Measurements from ENCODE around the gene TBC1D3B.
A peak's percentile ranks its signal among the peaks of the same experiment; 100 is the strongest.

Gene TBC1D3B

DNA sequence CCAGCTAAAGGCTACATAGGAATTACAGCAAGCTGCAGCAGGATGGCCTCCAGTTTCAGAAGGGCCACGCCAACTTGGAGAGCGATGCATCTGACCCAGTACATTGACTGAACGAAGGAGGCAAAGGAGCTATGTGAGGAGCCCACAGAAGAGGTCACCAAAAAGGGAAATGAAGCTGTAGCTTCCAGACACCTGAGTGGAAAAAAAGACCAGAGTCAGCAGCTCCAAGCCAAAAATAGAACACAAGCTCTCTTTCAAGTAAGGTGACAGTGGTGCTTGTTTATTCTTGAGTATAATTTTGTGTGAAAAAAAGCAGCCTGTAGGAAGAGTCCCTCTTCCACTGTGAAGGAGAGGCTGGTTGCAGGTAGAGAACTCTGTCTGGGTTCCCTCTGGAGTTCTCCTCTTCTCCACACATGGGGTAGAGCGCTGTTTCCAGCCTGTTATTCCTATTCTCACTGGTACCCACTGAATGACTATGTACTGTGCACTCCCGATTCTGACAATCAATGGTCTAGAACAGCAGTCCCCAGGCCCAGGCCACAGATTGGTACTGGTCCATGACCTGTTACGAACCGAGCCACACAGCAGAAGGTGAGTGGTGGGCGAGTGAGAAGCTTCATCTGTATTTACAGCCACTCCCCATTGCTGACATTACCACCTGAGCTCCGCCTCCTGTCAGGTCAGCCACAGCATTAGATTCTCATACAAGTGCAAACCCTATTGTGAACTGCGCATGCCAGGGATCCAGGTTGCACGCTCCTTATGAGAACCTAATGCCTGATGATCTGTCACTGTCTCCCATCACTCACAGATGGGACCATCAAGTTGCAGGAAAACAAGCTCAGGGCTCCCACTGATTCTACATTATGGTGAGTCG is 57.7 kb downstream of the TBC1D3B start:
- ChIA-PET POLR2A (interaction anchor here (0.6 to 1.1 kb wide), 2 partner anchors 54 to 64 kb away, joined by 3 read pairs; no protein-coding TSS in a partner anchor), CTCF (interaction anchor here (0.6 to 3.1 kb wide), 10 partner anchors 14 to 929 kb away, joined by 3 to 37 read pairs (median 4); no protein-coding TSS in a partner anchor)
- Histone ChIP-seq H3K27ac (ENCODE audit: extremely low read depth, low read depth, low read length) (no peak overlapping the region), H3K4me1 (ENCODE audit: control insufficient read depth, insufficient read depth, low read length) (peaks cover 3% of the 10 kb centered on the region; the same call in 1 of the 2 replicates), H3K9me3 (ENCODE audit: control insufficient read depth, insufficient read depth, low read depth, low read length) (no peaks in the 10 kb centered on the region), H3K36me3 (ENCODE audit: control insufficient read depth in 2 of 2, insufficient read depth in 1 of 2, low read length in 2 of 2) (no peaks in the 10 kb centered on the region), H3K4me3 (ENCODE audit: low read depth, low read length) (no peak overlapping the region)
- TF ChIP-seq ZNF610 (tag by site-specific recombination; IDR thresholded peaks at IDR 0.05; ENCODE audit: borderline replicate concordance) (peak; percentile 99), BCL11B (tag by site-specific recombination; IDR thresholded peaks at IDR 0.05; ENCODE audit: low read depth) (no peak), ZNF18 (tag by site-specific recombination; IDR thresholded peaks at IDR 0.05) (no peak)

DNA sequence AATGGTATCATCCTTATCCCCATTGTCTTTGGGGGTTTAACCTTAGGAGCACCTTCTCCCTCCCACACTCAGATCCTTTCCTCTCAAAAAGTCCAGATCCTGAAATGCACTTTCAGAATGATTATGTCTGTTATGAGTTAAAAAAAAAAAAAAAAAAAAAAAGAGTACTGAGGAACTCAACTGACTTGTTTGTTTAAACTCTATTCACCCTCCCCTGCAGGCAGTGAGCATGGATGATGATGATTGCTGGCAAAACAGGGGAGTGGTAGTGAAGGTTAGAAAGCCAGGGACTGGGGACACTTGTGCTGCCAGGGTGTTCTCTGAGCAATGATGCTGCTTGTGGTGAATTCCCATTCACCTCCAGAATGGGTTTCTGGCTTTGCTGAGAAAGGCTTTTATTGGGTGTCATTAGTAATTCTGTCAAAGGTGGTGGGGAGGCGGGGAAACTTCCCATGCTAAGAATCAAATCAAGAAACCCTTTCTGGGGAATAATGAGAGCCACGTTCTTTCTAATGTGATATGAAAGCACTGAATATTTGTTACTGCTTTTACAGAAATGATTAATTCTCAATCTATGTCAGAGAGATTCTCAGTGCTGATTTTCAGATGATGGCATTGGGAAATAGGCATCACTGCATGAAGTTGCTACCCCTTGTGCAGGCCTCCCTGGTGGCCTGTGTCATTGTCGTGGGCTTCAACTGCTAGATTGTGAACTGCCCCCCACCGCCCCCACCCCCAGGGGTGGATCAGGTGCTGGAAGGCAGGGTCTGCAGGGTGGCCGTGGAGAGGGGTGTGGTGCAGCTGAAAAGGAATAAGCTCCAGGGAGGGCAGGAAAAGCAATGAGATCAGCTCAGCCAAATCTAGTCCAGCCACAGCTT is 58.7 kb downstream of the TBC1D3B start:
- ChIA-PET CTCF (interaction anchor here (0.7 to 3.1 kb wide), 9 partner anchors 15 to 928 kb away, joined by 3 to 37 read pairs (median 7); no protein-coding TSS in a partner anchor), POLR2A (interaction anchor here (0.6 to 1.1 kb wide), 2 partner anchors 53 to 65 kb away, joined by 3 read pairs; no protein-coding TSS in a partner anchor)
- Histone ChIP-seq H3K4me1 (ENCODE audit: control insufficient read depth, insufficient read depth, low read length) (peaks cover 3% of the 10 kb centered on the region; the same call in 1 of the 2 replicates), H3K9me3 (ENCODE audit: control insufficient read depth, insufficient read depth, low read depth, low read length) (no peaks in the 10 kb centered on the region), H3K27ac (ENCODE audit: extremely low read depth, low read depth, low read length) (no peak overlapping the region; the same call in 1 of the 2 replicates), H3K36me3 (ENCODE audit: control insufficient read depth in 2 of 2, insufficient read depth in 1 of 2, low read length in 2 of 2) (no peaks in the 10 kb centered on the region), H3K4me3 (ENCODE audit: low read depth, low read length) (no peak overlapping the region)
- TF ChIP-seq ZNF449 (tag by site-specific recombination; IDR thresholded peaks at IDR 0.05) (no peak), ZNF548 (tag by site-specific recombination; IDR thresholded peaks at IDR 0.05) (no peak), ZNF426 (tag by site-specific recombination; IDR thresholded peaks at IDR 0.05) (no peak), ZNF157 (tag by site-specific recombination; IDR thresholded peaks at IDR 0.05) (no peak), ZIC2 (tag by site-specific recombination; IDR thresholded peaks at IDR 0.05) (peak; percentile 81), SETDB1 (IDR thresholded peaks at IDR 0.05; ENCODE audit: insufficient read length, low read length) (no peak), ZNF121 (tag by site-specific recombination; IDR thresholded peaks at IDR 0.05) (no peak), ZNF202 (tag by site-specific recombination; IDR thresholded peaks at IDR 0.05; ENCODE audit: borderline replicate concordance) (no peak), ZNF639 (tag by site-specific recombination; IDR thresholded peaks at IDR 0.05) (no peak), HOXD13 (CRISPR knock-in tag; IDR thresholded peaks at IDR 0.05; ENCODE audit: borderline replicate concordance) (no peak), GLIS1 (tag by site-specific recombination; IDR thresholded peaks at IDR 0.05) (peak; percentile 97), ZNF585B (tag by site-specific recombination; IDR thresholded peaks at IDR 0.05) (no peak)
- TF ChIP-seq, protein P1, sequence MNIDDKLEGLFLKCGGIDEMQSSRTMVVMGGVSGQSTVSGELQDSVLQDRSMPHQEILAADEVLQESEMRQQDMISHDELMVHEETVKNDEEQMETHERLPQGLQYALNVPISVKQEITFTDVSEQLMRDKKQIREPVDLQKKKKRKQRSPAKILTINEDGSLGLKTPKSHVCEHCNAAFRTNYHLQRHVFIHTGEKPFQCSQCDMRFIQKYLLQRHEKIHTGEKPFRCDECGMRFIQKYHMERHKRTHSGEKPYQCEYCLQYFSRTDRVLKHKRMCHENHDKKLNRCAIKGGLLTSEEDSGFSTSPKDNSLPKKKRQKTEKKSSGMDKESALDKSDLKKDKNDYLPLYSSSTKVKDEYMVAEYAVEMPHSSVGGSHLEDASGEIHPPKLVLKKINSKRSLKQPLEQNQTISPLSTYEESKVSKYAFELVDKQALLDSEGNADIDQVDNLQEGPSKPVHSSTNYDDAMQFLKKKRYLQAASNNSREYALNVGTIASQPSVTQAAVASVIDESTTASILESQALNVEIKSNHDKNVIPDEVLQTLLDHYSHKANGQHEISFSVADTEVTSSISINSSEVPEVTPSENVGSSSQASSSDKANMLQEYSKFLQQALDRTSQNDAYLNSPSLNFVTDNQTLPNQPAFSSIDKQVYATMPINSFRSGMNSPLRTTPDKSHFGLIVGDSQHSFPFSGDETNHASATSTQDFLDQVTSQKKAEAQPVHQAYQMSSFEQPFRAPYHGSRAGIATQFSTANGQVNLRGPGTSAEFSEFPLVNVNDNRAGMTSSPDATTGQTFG (tag by site-specific recombination; IDR thresholded peaks at IDR 0.05; ENCODE audit: borderline replicate concordance), result no peak
- TF ChIP-seq, protein P2, sequence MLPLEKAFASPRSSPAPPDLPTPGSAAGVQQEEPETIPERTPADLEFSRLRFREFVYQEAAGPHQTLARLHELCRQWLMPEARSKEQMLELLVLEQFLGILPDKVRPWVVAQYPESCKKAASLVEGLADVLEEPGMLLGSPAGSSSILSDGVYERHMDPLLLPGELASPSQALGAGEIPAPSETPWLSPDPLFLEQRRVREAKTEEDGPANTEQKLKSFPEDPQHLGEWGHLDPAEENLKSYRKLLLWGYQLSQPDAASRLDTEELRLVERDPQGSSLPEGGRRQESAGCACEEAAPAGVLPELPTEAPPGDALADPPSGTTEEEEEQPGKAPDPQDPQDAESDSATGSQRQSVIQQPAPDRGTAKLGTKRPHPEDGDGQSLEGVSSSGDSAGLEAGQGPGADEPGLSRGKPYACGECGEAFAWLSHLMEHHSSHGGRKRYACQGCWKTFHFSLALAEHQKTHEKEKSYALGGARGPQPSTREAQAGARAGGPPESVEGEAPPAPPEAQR (tag by site-specific recombination; IDR thresholded peaks at IDR 0.05), result no peak
- TF ChIP-seq, protein P3, sequence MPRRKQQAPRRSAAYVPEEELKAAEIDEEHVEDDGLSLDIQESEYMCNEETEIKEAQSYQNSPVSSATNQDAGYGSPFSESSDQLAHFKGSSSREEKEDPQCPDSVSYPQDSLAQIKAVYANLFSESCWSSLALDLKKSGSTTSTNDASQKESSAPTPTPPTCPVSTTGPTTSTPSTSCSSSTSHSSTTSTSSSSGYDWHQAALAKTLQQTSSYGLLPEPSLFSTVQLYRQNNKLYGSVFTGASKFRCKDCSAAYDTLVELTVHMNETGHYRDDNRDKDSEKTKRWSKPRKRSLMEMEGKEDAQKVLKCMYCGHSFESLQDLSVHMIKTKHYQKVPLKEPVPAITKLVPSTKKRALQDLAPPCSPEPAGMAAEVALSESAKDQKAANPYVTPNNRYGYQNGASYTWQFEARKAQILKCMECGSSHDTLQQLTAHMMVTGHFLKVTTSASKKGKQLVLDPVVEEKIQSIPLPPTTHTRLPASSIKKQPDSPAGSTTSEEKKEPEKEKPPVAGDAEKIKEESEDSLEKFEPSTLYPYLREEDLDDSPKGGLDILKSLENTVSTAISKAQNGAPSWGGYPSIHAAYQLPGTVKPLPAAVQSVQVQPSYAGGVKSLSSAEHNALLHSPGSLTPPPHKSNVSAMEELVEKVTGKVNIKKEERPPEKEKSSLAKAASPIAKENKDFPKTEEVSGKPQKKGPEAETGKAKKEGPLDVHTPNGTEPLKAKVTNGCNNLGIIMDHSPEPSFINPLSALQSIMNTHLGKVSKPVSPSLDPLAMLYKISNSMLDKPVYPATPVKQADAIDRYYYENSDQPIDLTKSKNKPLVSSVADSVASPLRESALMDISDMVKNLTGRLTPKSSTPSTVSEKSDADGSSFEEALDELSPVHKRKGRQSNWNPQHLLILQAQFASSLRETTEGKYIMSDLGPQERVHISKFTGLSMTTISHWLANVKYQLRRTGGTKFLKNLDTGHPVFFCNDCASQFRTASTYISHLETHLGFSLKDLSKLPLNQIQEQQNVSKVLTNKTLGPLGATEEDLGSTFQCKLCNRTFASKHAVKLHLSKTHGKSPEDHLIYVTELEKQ (tag by site-specific recombination; IDR thresholded peaks at IDR 0.05; ENCODE audit: borderline replicate concordance), result no peak

All from HEK293 (cell line).